ENCODE data around the gene PSME1.

DNA sequence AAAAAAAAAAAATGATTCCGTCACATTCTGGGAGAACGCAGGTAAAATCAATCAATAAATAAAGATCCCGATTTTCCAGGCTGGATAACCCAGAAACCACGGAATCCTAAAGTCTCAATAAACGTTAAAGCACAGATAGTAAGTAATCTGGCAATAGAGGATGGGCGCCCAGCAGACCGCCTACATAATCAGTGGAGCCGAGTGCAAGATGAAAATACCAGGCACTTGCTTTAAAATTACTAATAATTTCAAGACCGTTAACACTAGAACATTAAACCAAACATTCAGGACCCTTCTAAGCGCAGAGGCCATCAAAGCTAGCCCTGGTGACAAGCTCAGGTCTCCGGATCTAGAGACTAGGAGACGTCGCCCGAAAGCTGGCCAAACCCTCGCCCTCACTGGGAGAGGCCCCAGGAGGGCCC, 22.6 kb upstream of the PSME1 start:
- no peak for TF ChIP-seq ETV6 (conservative IDR thresholded peaks at IDR 0.05 in 1 of 2, IDR thresholded peaks at IDR 0.05 in 1 of 2; ENCODE audit: borderline replicate concordance in 1 of 2, low read depth in 1 of 2)
- no peak for TF ChIP-seq BACH1 (IDR thresholded peaks at IDR 0.05; ENCODE audit: borderline replicate concordance)
- TF ChIP-seq, protein P1, sequence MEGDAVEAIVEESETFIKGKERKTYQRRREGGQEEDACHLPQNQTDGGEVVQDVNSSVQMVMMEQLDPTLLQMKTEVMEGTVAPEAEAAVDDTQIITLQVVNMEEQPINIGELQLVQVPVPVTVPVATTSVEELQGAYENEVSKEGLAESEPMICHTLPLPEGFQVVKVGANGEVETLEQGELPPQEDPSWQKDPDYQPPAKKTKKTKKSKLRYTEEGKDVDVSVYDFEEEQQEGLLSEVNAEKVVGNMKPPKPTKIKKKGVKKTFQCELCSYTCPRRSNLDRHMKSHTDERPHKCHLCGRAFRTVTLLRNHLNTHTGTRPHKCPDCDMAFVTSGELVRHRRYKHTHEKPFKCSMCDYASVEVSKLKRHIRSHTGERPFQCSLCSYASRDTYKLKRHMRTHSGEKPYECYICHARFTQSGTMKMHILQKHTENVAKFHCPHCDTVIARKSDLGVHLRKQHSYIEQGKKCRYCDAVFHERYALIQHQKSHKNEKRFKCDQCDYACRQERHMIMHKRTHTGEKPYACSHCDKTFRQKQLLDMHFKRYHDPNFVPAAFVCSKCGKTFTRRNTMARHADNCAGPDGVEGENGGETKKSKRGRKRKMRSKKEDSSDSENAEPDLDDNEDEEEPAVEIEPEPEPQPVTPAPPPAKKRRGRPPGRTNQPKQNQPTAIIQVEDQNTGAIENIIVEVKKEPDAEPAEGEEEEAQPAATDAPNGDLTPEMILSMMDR (IDR thresholded peaks at IDR 0.05 in 2 of 3, conservative IDR thresholded peaks at IDR 0.05 in 1 of 3; ENCODE audit: control insufficient read depth in 2 of 3, extremely low read depth in 1 of 3, insufficient read depth in 1 of 3, low read depth in 3 of 3, low read length in 3 of 3), result no peak
- no peak for TF ChIP-seq TCF12 (IDR thresholded peaks at IDR 0.05; ENCODE audit: low read depth, low read length)
- TF ChIP-seq MTA3 (IDR thresholded peaks at IDR 0.05; ENCODE audit: borderline replicate concordance, low read length), result no peak
- TF ChIP-seq POLR2A (IDR thresholded peaks at IDR 0.05; ENCODE audit: low read depth, low read length), result no peak
- no peak for TF ChIP-seq E2F8 (IDR thresholded peaks at IDR 0.05; ENCODE audit: low read depth, partially characterized antibody)
- TF ChIP-seq NFYA (IDR thresholded peaks at IDR 0.05; ENCODE audit: borderline replicate concordance, low read depth, low read length), result no peak
- no peak for TF ChIP-seq EP300 (IDR thresholded peaks at IDR 0.05; ENCODE audit: borderline replicate concordance in 1 of 2, control insufficient read depth in 1 of 2, low read depth in 2 of 2, low read length in 2 of 2)
